Subcutaneous adipose tissue (tissue), 4 donors: ENCODE measurements around the gene DLL3. TPM values are rescaled to one million over a fixed set of nuclear protein-coding genes. Genes with fewer than 3 reads are reported as not detected.

ENCODE experiments used
- total RNA-seq, 4 donors: library from RNA; depleted of rRNA; stranded (reverse); fragments of >200 nt; gene quantifications; one replicate each; pipeline ENCODE4 v1.1.0, GENCODE V29; 2016
- TF ChIP-seq, protein P1 (sequence below): fragments of 450-650 bp; IDR thresholded peaks from one replicate; pipeline ENCODE4 v1.5.1; 2016; ENCODE audit warnings: low read depth, mild to moderate bottlenecking, control low read depth, antibody characterized with exemption, moderate library complexity

The DLL3 gene
- total RNA-seq, 4 donors from 2014 or later: not detected

DNA sequence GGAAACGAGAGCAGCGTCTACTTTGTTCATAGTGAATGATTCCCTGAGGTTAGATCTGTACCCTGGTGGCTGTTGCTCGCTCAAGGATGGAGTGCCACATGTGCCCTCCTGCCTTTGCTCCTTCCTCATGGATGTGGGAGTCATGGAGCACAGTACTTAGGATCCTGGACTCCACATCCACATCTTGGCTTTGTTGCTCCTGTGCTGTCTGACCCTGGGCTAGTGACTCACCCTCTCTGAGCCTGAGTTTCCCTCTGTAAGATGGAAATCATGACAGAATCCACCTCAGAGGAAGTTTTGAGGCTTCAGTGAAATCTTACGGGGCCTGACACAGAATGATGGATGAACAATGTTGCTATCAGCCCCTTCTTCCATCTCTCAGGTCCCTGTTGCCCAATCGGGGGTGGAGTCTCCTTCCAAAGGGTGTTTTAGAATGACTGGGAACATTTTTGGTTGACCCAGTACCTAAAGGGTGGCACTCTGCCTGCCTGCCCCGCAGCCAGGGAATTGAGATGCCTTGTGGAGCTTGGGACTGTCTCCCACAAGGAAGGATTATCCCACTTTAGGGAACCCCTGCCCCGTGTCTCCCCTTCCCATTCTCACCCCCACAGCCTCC lies 27.9 kb upstream of the DLL3 start:
- TF ChIP-seq, protein P1, sequence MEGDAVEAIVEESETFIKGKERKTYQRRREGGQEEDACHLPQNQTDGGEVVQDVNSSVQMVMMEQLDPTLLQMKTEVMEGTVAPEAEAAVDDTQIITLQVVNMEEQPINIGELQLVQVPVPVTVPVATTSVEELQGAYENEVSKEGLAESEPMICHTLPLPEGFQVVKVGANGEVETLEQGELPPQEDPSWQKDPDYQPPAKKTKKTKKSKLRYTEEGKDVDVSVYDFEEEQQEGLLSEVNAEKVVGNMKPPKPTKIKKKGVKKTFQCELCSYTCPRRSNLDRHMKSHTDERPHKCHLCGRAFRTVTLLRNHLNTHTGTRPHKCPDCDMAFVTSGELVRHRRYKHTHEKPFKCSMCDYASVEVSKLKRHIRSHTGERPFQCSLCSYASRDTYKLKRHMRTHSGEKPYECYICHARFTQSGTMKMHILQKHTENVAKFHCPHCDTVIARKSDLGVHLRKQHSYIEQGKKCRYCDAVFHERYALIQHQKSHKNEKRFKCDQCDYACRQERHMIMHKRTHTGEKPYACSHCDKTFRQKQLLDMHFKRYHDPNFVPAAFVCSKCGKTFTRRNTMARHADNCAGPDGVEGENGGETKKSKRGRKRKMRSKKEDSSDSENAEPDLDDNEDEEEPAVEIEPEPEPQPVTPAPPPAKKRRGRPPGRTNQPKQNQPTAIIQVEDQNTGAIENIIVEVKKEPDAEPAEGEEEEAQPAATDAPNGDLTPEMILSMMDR: no peak

DNA sequence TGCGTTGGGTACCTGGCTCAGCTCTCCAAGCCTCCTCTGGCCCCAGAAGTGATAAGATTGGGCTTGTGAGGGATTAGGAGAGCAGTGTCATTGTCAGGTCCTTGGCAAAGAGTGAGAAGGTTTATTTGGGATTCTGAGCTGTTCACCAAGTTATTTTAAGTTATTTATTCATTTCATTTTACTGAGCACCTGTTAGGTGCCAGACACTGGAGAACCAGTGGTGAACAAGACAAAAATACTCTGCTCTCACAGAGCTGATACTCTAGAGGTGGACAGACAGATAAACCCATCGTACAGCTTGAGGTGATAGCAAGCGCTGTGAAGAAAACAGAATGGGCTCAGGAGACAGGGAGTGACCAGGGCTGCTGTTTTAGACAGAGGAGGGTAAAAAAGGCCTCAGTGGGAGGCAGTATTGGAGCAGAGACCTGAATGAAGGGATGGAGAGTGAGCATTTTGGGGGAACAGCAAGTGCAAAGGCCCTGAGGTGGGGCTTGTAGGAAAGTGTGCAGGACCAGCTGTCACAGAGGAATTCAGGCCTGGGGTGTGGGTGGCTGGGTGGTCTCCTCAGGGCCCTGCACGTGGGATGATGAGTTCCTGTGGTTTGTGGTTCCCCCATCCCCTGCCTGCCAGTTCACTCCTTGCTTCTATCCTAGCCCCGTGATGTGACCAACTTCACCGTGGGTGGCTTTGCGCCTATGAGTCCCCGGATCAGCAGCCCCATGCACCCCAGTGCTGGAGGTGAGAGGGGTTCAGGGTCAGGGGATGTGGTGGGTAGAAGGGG lies 26.8 kb upstream of the DLL3 start:
- TF ChIP-seq, protein P1: no peak

DNA sequence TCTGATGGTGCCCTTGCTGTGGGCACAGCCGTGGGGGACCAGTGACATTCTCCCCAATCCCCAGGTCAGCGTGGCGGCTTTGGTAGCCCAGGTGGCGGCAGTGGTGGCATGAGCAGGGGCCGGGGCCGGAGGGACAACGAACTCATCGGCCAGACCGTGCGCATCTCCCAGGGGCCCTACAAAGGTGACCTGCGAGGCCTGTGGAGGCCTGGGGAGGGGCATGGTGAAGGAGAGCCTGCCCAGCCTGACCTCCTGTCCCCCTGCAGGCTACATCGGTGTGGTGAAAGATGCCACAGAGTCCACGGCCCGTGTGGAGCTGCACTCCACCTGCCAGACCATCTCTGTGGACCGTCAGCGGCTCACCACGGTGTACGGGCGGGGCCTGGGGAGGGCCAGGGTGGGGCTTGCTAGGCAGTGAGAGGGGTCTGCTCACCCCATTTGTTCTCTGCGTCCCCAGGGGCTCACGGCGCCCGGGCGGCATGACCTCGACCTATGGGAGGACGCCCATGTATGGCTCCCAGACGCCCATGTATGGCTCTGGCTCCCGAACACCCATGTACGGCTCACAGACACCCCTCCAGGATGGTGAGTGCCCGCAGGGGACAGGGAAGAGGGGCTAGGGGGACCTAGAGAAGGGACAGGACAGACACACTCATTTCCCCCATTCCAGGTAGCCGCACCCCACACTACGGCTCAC lies 25.9 kb upstream of the DLL3 start:
- TF ChIP-seq, protein P1: no peak

DNA sequence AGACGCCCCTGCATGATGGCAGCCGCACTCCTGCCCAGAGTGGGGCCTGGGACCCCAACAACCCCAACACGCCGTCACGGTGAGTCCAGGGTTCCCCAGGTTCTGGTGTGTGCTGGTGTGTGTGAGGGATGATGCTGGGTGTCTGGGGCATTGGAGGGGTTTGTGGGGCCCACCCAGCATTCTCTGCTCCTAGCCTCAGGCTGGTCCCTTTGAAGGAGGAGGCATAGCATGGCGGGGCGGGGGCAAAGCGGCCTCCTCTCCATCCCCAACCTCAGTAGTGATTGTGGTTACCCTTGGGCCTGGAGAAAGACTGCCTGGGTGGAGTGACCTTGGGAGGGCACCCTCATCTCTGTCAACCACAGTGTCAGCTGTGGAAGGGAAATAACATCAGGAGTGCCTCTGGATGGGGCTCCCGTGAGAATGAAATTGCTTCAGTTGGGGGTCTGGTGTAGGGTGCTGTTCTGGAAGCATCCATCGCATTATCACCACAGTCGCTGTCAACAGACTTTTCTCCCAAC lies 25.2 kb upstream of the DLL3 start:
- TF ChIP-seq, protein P1: no peak

DNA sequence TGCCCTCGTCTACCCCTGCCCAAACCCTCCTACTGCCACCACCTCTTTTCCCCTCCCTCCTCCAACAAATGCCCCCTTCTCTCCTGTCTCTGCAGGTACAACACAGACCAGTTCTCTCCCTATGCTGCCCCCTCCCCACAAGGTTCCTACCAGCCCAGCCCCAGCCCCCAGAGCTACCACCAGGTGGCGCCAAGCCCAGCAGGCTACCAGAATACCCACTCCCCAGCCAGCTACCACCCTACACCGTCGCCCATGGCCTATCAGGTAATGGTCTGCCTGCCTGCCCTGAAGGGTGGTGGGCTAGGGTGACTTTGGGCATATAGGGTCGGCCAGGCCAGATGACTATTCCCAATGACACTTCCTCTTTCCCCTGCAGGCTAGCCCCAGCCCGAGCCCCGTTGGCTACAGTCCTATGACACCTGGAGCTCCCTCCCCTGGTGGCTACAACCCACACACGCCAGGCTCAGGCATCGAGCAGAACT lies 24.6 kb upstream of the DLL3 start:
- TF ChIP-seq, protein P1: no peak

DNA sequence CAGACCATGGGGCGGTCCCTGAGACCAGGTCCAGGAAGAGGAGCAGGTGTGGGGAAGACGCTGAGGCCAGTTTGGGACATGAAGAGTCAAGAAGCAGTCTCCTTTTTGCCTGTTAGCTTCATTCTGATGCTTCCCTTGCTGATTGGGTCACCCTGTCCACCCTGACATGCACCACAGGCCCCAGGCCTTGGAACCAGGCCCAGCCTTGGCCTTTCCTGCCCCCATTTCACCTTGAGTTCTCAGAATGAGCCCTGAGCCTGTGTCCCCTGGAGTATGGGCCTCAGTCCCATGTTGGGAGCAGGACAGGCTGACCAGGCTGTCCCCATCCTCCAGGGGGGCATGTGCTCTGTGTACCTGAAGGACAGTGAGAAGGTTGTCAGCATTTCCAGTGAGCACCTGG lies 23.0 kb upstream of the DLL3 start:
- TF ChIP-seq, protein P1: no peak

DNA sequence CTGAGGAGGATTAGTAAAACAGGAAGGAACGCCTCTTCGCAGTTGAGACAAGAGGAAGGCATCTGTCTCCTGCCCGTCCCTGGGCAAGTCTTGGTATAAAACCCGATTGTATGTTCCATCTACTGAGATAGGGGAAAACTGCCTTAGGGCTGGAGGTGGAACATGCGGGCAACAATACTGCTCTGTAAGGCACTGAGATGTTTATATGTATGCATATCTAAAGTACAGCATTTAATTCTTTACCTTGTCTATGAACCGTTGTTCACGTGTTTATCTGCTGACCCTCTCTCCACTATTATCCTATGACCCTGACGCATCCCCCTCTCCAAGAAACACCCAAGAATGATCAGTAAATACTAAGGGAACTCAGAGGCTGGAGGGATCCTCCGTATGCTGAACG lies 18.8 kb upstream of the DLL3 start:
- TF ChIP-seq, protein P1: no peak
